Endothelial cell of umbilical vein (primary cell): ENCODE measurements around the gene DEPDC4. TPM values are rescaled to one million over a fixed set of nuclear protein-coding genes. Genes with fewer than 3 reads are reported as not detected.
A peak's percentile ranks its signal among the peaks of the same experiment; 100 is the strongest.

ENCODE experiments used
- Bru-seq: library from RNA; stranded (reverse); fragments of 400-500 nt; gene quantifications from one replicate; lab custom pipeline; 2021; lab: Mats Ljungman, UMichigan
- BruChase-seq, 2 experiments: library from RNA; stranded (reverse); fragments of 400-500 nt; gene quantifications; one replicate each; lab custom pipeline; 2021; lab: Mats Ljungman, UMichigan
- BruUV-seq: library from RNA; stranded (reverse); fragments of 400-500 nt; replicated peaks from 2 replicates; lab custom pipeline; 2021; lab: Mats Ljungman, UMichigan
- CTCF ChIA-PET: fragments of 300-600, 350-600 bp; sonication (Branson Sonifier 250); formaldehyde crosslinking; loops from one replicate; lab custom pipeline; 2021; ENCODE audit warnings: antibody characterized with exemption, inconsistent platforms; lab: Charles Lee
- POLR2A ChIA-PET: fragments of 300-600, 350-600 bp; sonication (Branson Sonifier 250); formaldehyde crosslinking; loops from one replicate; lab custom pipeline; 2021; ENCODE audit warnings: antibody characterized with exemption, inconsistent platforms; lab: Charles Lee
- DNase-seq: peaks from one replicate; pipeline ENCODE4 v3.0.0-alpha.2; 2011; ENCODE audit warnings: low read depth, low spot score
- FAIRE-seq: peaks from 2 replicates; lab custom pipeline; 2011; peaks lifted over from hg19 to GRCh38; lab: Jason Lieb, UNC
- H2AFZ ChIP-seq: 2 replicates; pipeline ENCODE4 v1.6.0; 2012; ENCODE audit warnings: low read depth, low read length, control low read depth, inconsistent platforms
- H3K27ac ChIP-seq: 2 replicates; pipeline ENCODE4 v1.5.1; 2011; ENCODE audit warnings: low read depth, mild to moderate bottlenecking, control low read depth, low read length, moderate library complexity; ENCODE audit not compliant: insufficient read depth
- H3K27me3 ChIP-seq, 2 experiments: 2 replicates each; pipeline versions ENCODE4 v1.6.0 to v1.6.1; 2011; ENCODE audit warnings: low read length in 2 of 2, mixed read lengths in 1 of 2; ENCODE audit not compliant: control insufficient read depth in 2 of 2, insufficient read depth in 2 of 2
- H3K36me3 ChIP-seq, 2 experiments: 2 replicates in 1 of 2; 3 replicates in 1 of 2; pipeline ENCODE4 v1.5.1; 2011; ENCODE audit warnings: low read length in 2 of 2, mild to moderate bottlenecking in 1 of 2, moderate library complexity in 1 of 2; ENCODE audit not compliant: control insufficient read depth in 2 of 2, insufficient read depth in 2 of 2; ENCODE audit errors: extremely low read depth in 1 of 2
- H3K4me1 ChIP-seq: 3 replicates; pipeline ENCODE4 v1.5.1; 2011; ENCODE audit warnings: mild to moderate bottlenecking, low read length; ENCODE audit not compliant: control insufficient read depth, insufficient read depth; ENCODE audit errors: extremely low read depth
- H3K4me2 ChIP-seq: 2 replicates; pipeline ENCODE4 v1.6.1; 2011; ENCODE audit warnings: low read length, control low read depth, mixed read lengths; ENCODE audit not compliant: insufficient read depth
- H3K4me3 ChIP-seq, 3 experiments: fragments of 200-600 bp in 1 of 3; sonication (generic), shearing (Covaris generic) in 1 of 3; replicated peaks in 1 of 3; 2 replicates each; pipeline ENCODE4 v1.5.1; 2011 to 2016; ENCODE audit warnings: control low read depth in 3 of 3, low read length in 3 of 3, mild to moderate bottlenecking in 2 of 3, inconsistent platforms in 1 of 3, low read depth in 1 of 3, moderate library complexity in 1 of 3; ENCODE audit not compliant: insufficient read depth in 1 of 3
- H3K79me2 ChIP-seq: 2 replicates; pipeline ENCODE4 v1.6.0; 2012; ENCODE audit warnings: low read length, inconsistent platforms; ENCODE audit not compliant: control insufficient read depth, insufficient read depth
- H3K9ac ChIP-seq: replicated peaks from 2 replicates; pipeline ENCODE3; 2011; ENCODE audit warnings: low read length, control low read depth; ENCODE audit not compliant: insufficient read depth; ENCODE audit errors: extremely low read depth
- H3K9me1 ChIP-seq: replicated peaks from 3 replicates; pipeline ENCODE4 v1.6.0; 2011; ENCODE audit warnings: mild to moderate bottlenecking, low read length; ENCODE audit not compliant: control insufficient read depth, insufficient read depth; ENCODE audit errors: extremely low read depth
- H3K9me3 ChIP-seq: replicated peaks from 2 replicates; pipeline ENCODE4 v1.5.1; 2012; ENCODE audit warnings: low read length, inconsistent platforms; ENCODE audit not compliant: control insufficient read depth, insufficient read depth
- H4K20me1 ChIP-seq: replicated peaks from 2 replicates; pipeline ENCODE3; 2011; ENCODE audit warnings: mild to moderate bottlenecking, low read length; ENCODE audit not compliant: control insufficient read depth, insufficient read depth; ENCODE audit errors: extremely low read depth
- EZH2 ChIP-seq: IDR thresholded peaks from 2 replicates; pipeline ENCODE4 v1.6.1; 2012; ENCODE audit warnings: borderline replicate concordance, low read depth, mild to moderate bottlenecking, moderate library complexity, low read length, inconsistent platforms; ENCODE audit not compliant: severe bottlenecking
- FOS ChIP-seq: IDR thresholded peaks from 2 replicates; pipeline ENCODE4 v1.6.1; 2011; ENCODE audit warnings: mild to moderate bottlenecking, low read length, moderate library complexity, borderline replicate concordance; ENCODE audit not compliant: insufficient read depth
- GATA2 ChIP-seq: IDR thresholded peaks from 2 replicates; pipeline ENCODE4 v1.7.0; 2011; ENCODE audit warnings: low read depth, mild to moderate bottlenecking, moderate library complexity, mixed read lengths, low read length; ENCODE audit not compliant: insufficient read length, insufficient read depth
- JUN ChIP-seq: IDR thresholded peaks from 2 replicates; pipeline ENCODE4 v1.6.1; 2011; ENCODE audit warnings: borderline replicate concordance, low read depth; ENCODE audit not compliant: insufficient read length, insufficient read depth
- MAX ChIP-seq: IDR thresholded peaks from 2 replicates; pipeline ENCODE4 v1.6.1; 2011; ENCODE audit not compliant: insufficient read depth, insufficient read length
- MYC ChIP-seq: IDR thresholded peaks from one replicate; pipeline ENCODE4 v1.6.1; 2011; ENCODE audit warnings: mild to moderate bottlenecking, low read depth, low read length
- POLR2A ChIP-seq: IDR thresholded peaks from 2 replicates; pipeline ENCODE4 v1.6.1; 2012; ENCODE audit warnings: low read depth, mild to moderate bottlenecking, control low read depth, low read length
- POLR2AphosphoS5 ChIP-seq: IDR thresholded peaks from 2 replicates; pipeline ENCODE4 v1.6.1; 2012; ENCODE audit warnings: low read depth, mild to moderate bottlenecking, control low read depth, low read length, moderate library complexity; ENCODE audit not compliant: insufficient read depth
- dilution Hi-C: fragments of 300-500 bp; cut with MboI; formaldehyde crosslinking; loops from one replicate; pipeline ENCODE4 v1.15.0; 2019; ENCODE audit warnings: low sequenced_read_pairs; ENCODE audit not compliant: extremely low pct_ligation_motif_present
- intact Hi-C: fragments of 100-400 bp; cut with micrococcal nuclease; formaldehyde crosslinking; loops from one replicate; pipeline ENCODE4 v1.10.0; 2022
- long read RNA-seq: library from polyadenylated mRNA; stranded (forward); transcript quantifications from one replicate; pipeline ENCODE4 v2.0.0, GENCODE V29; 2021
- polyA minus RNA-seq, 3 experiments: library from RNA; depleted of rRNA, polyadenylated mRNA; stranded (reverse); fragments of >200 nt; gene quantifications; 1 replicate in 1 of 3; 2 replicates in 2 of 3; pipeline ENCODE4 v1.2.3, GENCODE V29; 2011
- polyA plus RNA-seq, 4 experiments: library from polyadenylated mRNA; depleted of rRNA in 3 of 4; stranded (reverse) in 3 of 4; unstranded in 1 of 4; fragments of >200 nt; gene quantifications; 2 replicates each; pipeline versions ENCODE4 v1.2.1 to v1.2.3, GENCODE V29; 2011 to 2012; ENCODE audit warnings: missing spikeins in 1 of 4
- total RNA-seq: library from RNA; stranded (reverse); gene quantifications from 2 replicates; pipeline ENCODE4 v1.2.3, GENCODE V29; 2021
- TF ChIP-seq, protein P1 (sequence below), 2 donors: IDR thresholded peaks; 1 replicate in 1 of 2; 2 replicates in 1 of 2; pipeline ENCODE4 v1.5.1; 2011; ENCODE audit warnings: low read length in 2 of 2, mild to moderate bottlenecking in 2 of 2, moderate library complexity in 2 of 2, control low read depth in 1 of 2, inconsistent platforms in 1 of 2, low read depth in 1 of 2; ENCODE audit not compliant: insufficient read depth in 1 of 2; ENCODE audit errors: extremely low read depth in 1 of 2

DEPDC4 gene
- total RNA-seq (0.44 and 0.66 TPM in 2 replicates), polyA plus RNA-seq (0.15 and 0.16 TPM in 2 replicates), polyA minus RNA-seq (not detected in 2 replicates), Bru-seq, nascent RNA (percentile 30 among the genes with signal in this experiment), BruChase-seq, experiment 1, labeled RNA remaining after a 6-hour chase (percentile 17 among the genes with signal in this experiment), BruChase-seq, experiment 2, labeled RNA remaining after a 2-hour chase (percentile 26 among the genes with signal in this experiment)
- polyA plus RNA-seq (2011; cell fraction: cytosol; rRNA removed): 0.36 and 0.76 TPM in 2 replicates
- 0.18 TPM in 1 of 2 replicates, not detected in the other for polyA plus RNA-seq (2011; cell fraction: nucleus; rRNA removed)
- 0.20 and 0.59 TPM in 2 replicates for polyA plus RNA-seq (2012)
- not detected for polyA minus RNA-seq (2011; cell fraction: cytosol; rRNA and poly(A)+ RNA removed)
- polyA minus RNA-seq (2011; cell fraction: nucleus; rRNA and poly(A)+ RNA removed): 0.53 TPM in 1 of 2 replicates, not detected in the other
- long read RNA-seq, partial matches to known transcripts: 0 of 2 reads
- long read RNA-seq, other reads (novel, unspliced or antisense): 1 of 2 reads

- Histone ChIP-seq H3K9me3 (no peaks in the 10 kb centered on the region), H3K4me3 (peak within 1 kb of the TSS; percentile 78 to 97 (median 95)), H4K20me1 (peaks cover 5% of the 10 kb centered on the region), H3K27me3 (no peaks in the 10 kb centered on the region), H3K79me2 (peaks cover 43% of the 10 kb centered on the region), H3K4me2 (peak within 1 kb of the TSS; percentile 95), H3K4me1 (peaks cover 19% of the 10 kb centered on the region), H3K27ac (peak within 1 kb of the TSS; percentile 77), H3K36me3 (no peaks in the 10 kb centered on the region), H3K9me1 (no peaks in the 10 kb centered on the region), H2AFZ (peak within 1 kb of the TSS; percentile 99), H3K9ac (peak within 1 kb of the TSS; percentile 89)
- FAIRE-seq (peak; percentile 90), DNase-seq (peak; percentile 98)
- POLR2A ChIA-PET: interaction anchor here (0.6 to 0.7 kb wide), 2 partner anchors 35 to 529 kb away, joined by 4 to 5 read pairs; no protein-coding TSS in a partner anchor
- intact Hi-C loops (loop anchor here (1.0 to 5.0 kb wide), 5 partner anchors 45 to 298 kb away; partner anchors contain the start of genes ACTR6 and BLTP3B), dilution Hi-C loops (no loop called here)
- TF ChIP-seq, protein P1, sequence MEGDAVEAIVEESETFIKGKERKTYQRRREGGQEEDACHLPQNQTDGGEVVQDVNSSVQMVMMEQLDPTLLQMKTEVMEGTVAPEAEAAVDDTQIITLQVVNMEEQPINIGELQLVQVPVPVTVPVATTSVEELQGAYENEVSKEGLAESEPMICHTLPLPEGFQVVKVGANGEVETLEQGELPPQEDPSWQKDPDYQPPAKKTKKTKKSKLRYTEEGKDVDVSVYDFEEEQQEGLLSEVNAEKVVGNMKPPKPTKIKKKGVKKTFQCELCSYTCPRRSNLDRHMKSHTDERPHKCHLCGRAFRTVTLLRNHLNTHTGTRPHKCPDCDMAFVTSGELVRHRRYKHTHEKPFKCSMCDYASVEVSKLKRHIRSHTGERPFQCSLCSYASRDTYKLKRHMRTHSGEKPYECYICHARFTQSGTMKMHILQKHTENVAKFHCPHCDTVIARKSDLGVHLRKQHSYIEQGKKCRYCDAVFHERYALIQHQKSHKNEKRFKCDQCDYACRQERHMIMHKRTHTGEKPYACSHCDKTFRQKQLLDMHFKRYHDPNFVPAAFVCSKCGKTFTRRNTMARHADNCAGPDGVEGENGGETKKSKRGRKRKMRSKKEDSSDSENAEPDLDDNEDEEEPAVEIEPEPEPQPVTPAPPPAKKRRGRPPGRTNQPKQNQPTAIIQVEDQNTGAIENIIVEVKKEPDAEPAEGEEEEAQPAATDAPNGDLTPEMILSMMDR (IDR thresholded peaks at IDR 0.05; ENCODE audit: extremely low read depth in 1 of 2, insufficient read depth in 1 of 2, low read depth in 1 of 2, low read length in 2 of 2): no peak
- no peak for TF ChIP-seq EZH2
- TF ChIP-seq JUN: peak; percentile 71
- peak; percentile 3 for TF ChIP-seq MAX
- TF ChIP-seq POLR2A: peak; percentile 42
- peak; percentile 0 for TF ChIP-seq FOS
- TF ChIP-seq POLR2AphosphoS5: peak; percentile 28
- no peak for TF ChIP-seq GATA2
- TF ChIP-seq MYC: no peak
- no TSS peak for BruUV-seq
- CTCF ChIA-PET: interaction anchor here (0.6 to 3.1 kb wide), 9 partner anchors 10 to 1868 kb away, joined by 3 to 20 read pairs (median 4); partner anchors contain the start of gene ACTR6
Measured at GRCh38 chr12:100266835-100267602, at the start of gene DEPDC4, which contains the start of gene SCYL2. DEPDC4 (minus strand) TSS chr12:100267079; CDS start chr12:100267076, 3 bp downstream. SCYL2 (plus strand) TSS chr12:100267177; CDS start chr12:100282971, 15,794 bp downstream.
